Right atrium auricular region (tissue), 2 donors: ENCODE data around the gene NOD1. TPM values are rescaled to one million over a fixed set of nuclear protein-coding genes. Genes with fewer than 3 reads are reported as not detected.
"Not testable (repeated sequence)": the region's sequence is repeated elsewhere in the genome, so short reads cannot be mapped to it uniquely, and the experiment has no call there.

Experiments
- DNase-seq: peaks from one replicate; pipeline ENCODE4 v3.0.0-alpha.2; 2019; ENCODE audit warnings: low spot score
- H3K27ac ChIP-seq, 2 donors: fragments of 200-600 bp; sonication (generic); 1 replicate in 1 of 2; 2 replicates in 1 of 2; pipeline ENCODE4 v1.5.1; 2016 to 2019
- H3K27me3 ChIP-seq, 2 donors: fragments of 200-600 bp; sonication (generic); one replicate each; pipeline versions ENCODE4 v1.5.1 to v1.6.0; 2017 to 2019
- H3K36me3 ChIP-seq: fragments of 200-600 bp; sonication (generic); one replicate; pipeline ENCODE4 v1.5.1; 2016
- H3K4me1 ChIP-seq, 2 donors: fragments of 200-600 bp; sonication (generic); one replicate each; pipeline versions ENCODE4 v1.5.1 to v1.6.0; 2017 to 2019
- H3K4me3 ChIP-seq, 2 donors: fragments of 200-600 bp; sonication (generic); 1 replicate in 1 of 2; 2 replicates in 1 of 2; pipeline ENCODE4 v1.5.1; 2017 to 2019; ENCODE audit warnings: mild to moderate bottlenecking in 1 of 2, moderate library complexity in 1 of 2
- H3K9me3 ChIP-seq, 2 donors: fragments of 200-600 bp; sonication (generic); one replicate each; pipeline ENCODE4 v1.5.1; 2019
- CTCF ChIP-seq, 2 donors: fragments of 200-600 bp; sonication (generic); IDR thresholded peaks; one replicate each; pipeline ENCODE4 v1.5.1; 2019; ENCODE audit warnings: antibody characterized with exemption in 2 of 2
- total RNA-seq, 2 donors: library from RNA; depleted of rRNA; stranded (reverse); fragments of >200 nt; gene quantifications; one replicate each; pipeline ENCODE4 v1.1.0, GENCODE V29; 2016

Gene NOD1
- total RNA-seq, 2 donors from 2014 or later: 9.0 to 11.2 TPM

GRCh38 chr7:30493228-30493627, 14.6 kb upstream of the NOD1 start:
- no peak for TF ChIP-seq CTCF (IDR thresholded peaks at IDR 0.05)
- H3K27me3 ChIP-seq: no peaks in the 10 kb centered on the region
- no peak overlapping the region for H3K27ac ChIP-seq

GRCh38 chr7:30491417-30491816, 12.8 kb upstream of the NOD1 start:
- Histone ChIP-seq H3K27me3 (no peaks in the 10 kb centered on the region), H3K36me3 (no peaks in the 10 kb centered on the region)

More at GRCh38 chr7:30493228-30493627, 14.6 kb upstream of the NOD1 start:
- Histone ChIP-seq H3K36me3 (no peaks in the 10 kb centered on the region), H3K9me3 (peaks cover 0 to 7% of the 10 kb centered on the region in 2 donors), H3K4me3 (no peak overlapping the region), H3K4me1 (no peaks in the 10 kb centered on the region)
- no peak for DNase-seq

GRCh38 chr7:30487371-30487770, 8.8 kb upstream of the NOD1 start:
- H3K4me3 ChIP-seq: no peak overlapping the region
- H3K27ac ChIP-seq: no peak overlapping the region
- no peak for TF ChIP-seq CTCF (IDR thresholded peaks at IDR 0.05)
- no peaks in the 10 kb centered on the region for H3K27me3 ChIP-seq
- no peaks in the 10 kb centered on the region for H3K4me1 ChIP-seq
- DNase-seq: no peak
- no peaks in the 10 kb centered on the region for H3K36me3 ChIP-seq
- H3K9me3 ChIP-seq: peaks cover 0 to 7% of the 10 kb centered on the region in 2 donors

More at GRCh38 chr7:30491417-30491816, 12.8 kb upstream of the NOD1 start:
- no peak for DNase-seq
- H3K4me3 ChIP-seq: no peak overlapping the region
- no peak overlapping the region for H3K27ac ChIP-seq
- TF ChIP-seq CTCF (IDR thresholded peaks at IDR 0.05): no peak
- H3K4me1 ChIP-seq: no peaks in the 10 kb centered on the region
- peaks cover 0 to 7% of the 10 kb centered on the region in 2 donors for H3K9me3 ChIP-seq

- Histone ChIP-seq H3K27me3 (no peaks in the 10 kb centered on the region), H3K4me1 (no peaks in the 10 kb centered on the region), H3K4me3 (no peak overlapping the region), H3K9me3 (no peaks in the 10 kb centered on the region), H3K36me3 (no peaks in the 10 kb centered on the region), H3K27ac (no peak overlapping the region)
- no peak for TF ChIP-seq CTCF (IDR thresholded peaks at IDR 0.05)
- DNase-seq: no peak
Observed at GRCh38 chr7:30485667-30486066, 7.1 kb upstream of the NOD1 start.

GRCh38 chr7:30481416-30481815, 2.8 kb upstream of the NOD1 start:
- not testable (repeated sequence) for H3K4me3 ChIP-seq, H3K27me3 ChIP-seq, H3K27ac ChIP-seq, H3K36me3 ChIP-seq, H3K9me3 ChIP-seq
- DNase-seq: peak; percentile 55
- H3K4me1 ChIP-seq: peaks cover 0 to 25% of the 10 kb centered on the region in 2 donors

- H3K4me1 ChIP-seq: peaks cover 0 to 45% of the 10 kb centered on the region in 2 donors
- H3K27me3 ChIP-seq: no peaks in the 10 kb centered on the region
- peak; percentile 55 for DNase-seq
- TF ChIP-seq CTCF (IDR thresholded peaks at IDR 0.05): no peak
- H3K36me3 ChIP-seq: no peaks in the 10 kb centered on the region
- peak overlapping the region; percentile 66 to 76 for H3K4me3 ChIP-seq
- H3K27ac ChIP-seq: peak overlapping the region; percentile 95 to 97
- no peaks in the 10 kb centered on the region for H3K9me3 ChIP-seq
Observed at GRCh38 chr7:30479202-30480120, 877 bp upstream of the NOD1 start.
